ENCODE measurements around the gene SPON1.

- TF ChIP-seq CTCF (IDR thresholded peaks at IDR 0.05; ENCODE audit: borderline replicate concordance, extremely low read depth, low read length, poor library complexity, severe bottlenecking): peak; percentile 84
- TF ChIP-seq EZH2 (IDR thresholded peaks at IDR 0.05; ENCODE audit: borderline replicate concordance, low read depth, low read length, severe bottlenecking): no peak
Observed at GRCh38 chr11:14300661-14301304, 338.3 kb downstream of the SPON1 start.
